ENCODE data around the gene ARHGEF39. TPM values are rescaled to one million over a fixed set of nuclear protein-coding genes. Genes with fewer than 3 reads are reported as not detected.
"Not testable (repeated sequence)": the region's sequence is repeated elsewhere in the genome, so short reads cannot be mapped to it uniquely, and the experiment has no call there.

Gene ARHGEF39
- total RNA-seq, 2 experiments from 2014 or later, result 17.2 to 17.3 TPM

- ChIA-PET POLR2A (interaction anchor here (1.0 kb wide), 1 partner anchor 20 kb away, joined by 5 read pairs; no protein-coding TSS in a partner anchor), CTCF (interaction anchor here (2.9 to 3.9 kb wide), 3 partner anchors 10 to 25 kb away, joined by 15 to 37 read pairs (median 21); no protein-coding TSS in a partner anchor)
- Mint-ChIP-seq H3K27ac (peak overlapping the region; percentile 85), H3K4me1 (ENCODE audit: low read depth) (peaks cover 65% of the 10 kb centered on the region), H3K36me3 (ENCODE audit: low read depth) (peaks cover 30% of the 10 kb centered on the region)
- DNase-seq; H3K4me3 Mint-ChIP-seq; ATAC-seq; H3K9me3 Mint-ChIP-seq (ENCODE audit: insufficient read depth); H3K27me3 Mint-ChIP-seq (ENCODE audit: low read depth): not testable (repeated sequence)
Observed at GRCh38 chr9:35637427-35637955, 27.5 kb downstream of the ARHGEF39 start.

- ATAC-seq; H3K9me3 Mint-ChIP-seq (ENCODE audit: insufficient read depth); H3K4me3 Mint-ChIP-seq; POLR2A ChIA-PET; H3K27me3 Mint-ChIP-seq (ENCODE audit: low read depth); DNase-seq: not testable (repeated sequence)
- Mint-ChIP-seq H3K36me3 (ENCODE audit: low read depth) (peaks cover 29% of the 10 kb centered on the region), H3K27ac (peak overlapping the region; percentile 14), H3K4me1 (ENCODE audit: low read depth) (peaks cover 62% of the 10 kb centered on the region)
- CTCF ChIA-PET, result interaction anchor here (1.6 to 2.3 kb wide), 2 partner anchors 10 to 17 kb away, joined by 9 to 10 read pairs; no protein-coding TSS in a partner anchor
Observed at GRCh38 chr9:35636877-35637246, 28.1 kb downstream of the ARHGEF39 start.

- ChIA-PET POLR2A (interaction anchor here (1.3 kb wide), 1 partner anchor 17 kb away, joined by 3 read pairs; no protein-coding TSS in a partner anchor), CTCF (interaction anchor here (1.3 to 2.3 kb wide), 3 partner anchors 11 to 25 kb away, joined by 6 to 10 read pairs (median 9); no protein-coding TSS in a partner anchor)
- peaks cover 56% of the 10 kb centered on the region for H3K4me1 Mint-ChIP-seq (ENCODE audit: low read depth)
- ATAC-seq (no peak), DNase-seq (no peak)
- H3K4me3 Mint-ChIP-seq, result no peak overlapping the region
- no peaks in the 10 kb centered on the region for H3K27me3 Mint-ChIP-seq (ENCODE audit: low read depth)
- H3K9me3 Mint-ChIP-seq (ENCODE audit: insufficient read depth), result no peaks in the 10 kb centered on the region
- H3K27ac Mint-ChIP-seq, result no peak overlapping the region
- peaks cover 24% of the 10 kb centered on the region for H3K36me3 Mint-ChIP-seq (ENCODE audit: low read depth)
Observed at GRCh38 chr9:35636135-35636876, 28.7 kb downstream of the ARHGEF39 start.

GRCh38 chr9:35635730-35636129 lies 29.3 kb downstream of the ARHGEF39 start:
- ChIA-PET POLR2A (interaction anchor here (1.3 kb wide), 1 partner anchor 17 kb away, joined by 3 read pairs; no protein-coding TSS in a partner anchor), CTCF (interaction anchor here (0.9 to 2.3 kb wide), 4 partner anchors 11 to 24 kb away, joined by 4 to 10 read pairs (median 8); partner anchors contain the start of genes CCDC107 and RMRP)
- peaks cover 18% of the 10 kb centered on the region for H3K36me3 Mint-ChIP-seq (ENCODE audit: low read depth)
- no peak for DNase-seq
- H3K27ac Mint-ChIP-seq, result no peak overlapping the region
- no peaks in the 10 kb centered on the region for H3K27me3 Mint-ChIP-seq (ENCODE audit: low read depth)
- H3K4me1 Mint-ChIP-seq (ENCODE audit: low read depth), result peaks cover 50% of the 10 kb centered on the region
- no peaks in the 10 kb centered on the region for H3K9me3 Mint-ChIP-seq (ENCODE audit: insufficient read depth)
- ATAC-seq, result no peak
- H3K4me3 Mint-ChIP-seq, result no peak overlapping the region

- Mint-ChIP-seq H3K36me3 (ENCODE audit: low read depth) (no peaks in the 10 kb centered on the region), H3K27me3 (ENCODE audit: low read depth) (no peaks in the 10 kb centered on the region), H3K4me3 (no peak overlapping the region), H3K9me3 (ENCODE audit: insufficient read depth) (no peaks in the 10 kb centered on the region), H3K4me1 (ENCODE audit: low read depth) (peaks cover 16% of the 10 kb centered on the region), H3K27ac (no peak overlapping the region)
- ChIA-PET CTCF (interaction anchor here (1.0 to 8.2 kb wide), 7 partner anchors 10 to 29 kb away, joined by 3 to 33 read pairs (median 11); partner anchors contain the start of genes CCDC107 and RMRP), POLR2A (no interaction called here)
- DNase-seq (no peak), ATAC-seq (peak; percentile 47)
Observed at GRCh38 chr9:35629597-35629996, 35.4 kb downstream of the ARHGEF39 start.

GRCh38 chr9:35628389-35628991 lies 36.5 kb downstream of the ARHGEF39 start:
- Mint-ChIP-seq H3K4me1 (ENCODE audit: low read depth) (peaks cover 16% of the 10 kb centered on the region), H3K4me3 (no peak overlapping the region), H3K36me3 (ENCODE audit: low read depth) (no peaks in the 10 kb centered on the region), H3K27ac (no peak overlapping the region), H3K9me3 (ENCODE audit: insufficient read depth) (no peaks in the 10 kb centered on the region), H3K27me3 (ENCODE audit: low read depth) (no peaks in the 10 kb centered on the region)
- CTCF ChIA-PET, result interaction anchor here (1.0 to 8.2 kb wide), 7 partner anchors 9 to 107 kb away, joined by 3 to 33 read pairs (median 11); partner anchors contain the start of genes CCDC107 and RMRP
- ATAC-seq (no peak), DNase-seq (no peak)
- POLR2A ChIA-PET, result no interaction called here

GRCh38 chr9:35627575-35627974 lies 37.4 kb downstream of the ARHGEF39 start:
- Mint-ChIP-seq H3K9me3 (ENCODE audit: insufficient read depth) (no peaks in the 10 kb centered on the region), H3K4me3 (no peak overlapping the region), H3K27ac (no peak overlapping the region), H3K36me3 (ENCODE audit: low read depth) (no peaks in the 10 kb centered on the region), H3K27me3 (ENCODE audit: low read depth) (no peaks in the 10 kb centered on the region), H3K4me1 (ENCODE audit: low read depth) (peaks cover 16% of the 10 kb centered on the region)
- ATAC-seq, result no peak
- CTCF ChIA-PET, result interaction anchor here (8.2 kb wide), 1 partner anchor 19 kb away, joined by 33 read pairs; no protein-coding TSS in a partner anchor
- DNase-seq, result no peak
- POLR2A ChIA-PET, result no interaction called here

- no peaks in the 10 kb centered on the region for H3K27me3 Mint-ChIP-seq (ENCODE audit: low read depth)
- ChIA-PET POLR2A (interaction anchor here (0.6 to 8.8 kb wide), 11 partner anchors 15 to 192 kb away, joined by 3 to 122 read pairs (median 4); partner anchors contain the start of genes ARHGEF39, CCDC107, GBA2 and RGP1), CTCF (interaction anchor here (0.8 to 11.8 kb wide), 16 partner anchors 9 to 170 kb away, joined by 3 to 272 read pairs (median 10); partner anchors contain the start of genes ARHGEF39, CCDC107, RMRP and SIT1)
- H3K9me3 Mint-ChIP-seq (ENCODE audit: insufficient read depth), result no peaks in the 10 kb centered on the region
- DNase-seq (no peak), ATAC-seq (peak; percentile 37)
- H3K4me3 Mint-ChIP-seq, result peak overlapping the region; percentile 79
- peaks cover 66% of the 10 kb centered on the region for H3K4me1 Mint-ChIP-seq (ENCODE audit: low read depth)
- peaks cover 2% of the 10 kb centered on the region for H3K36me3 Mint-ChIP-seq (ENCODE audit: low read depth)
- H3K27ac Mint-ChIP-seq, result peak overlapping the region; percentile 92
Observed at GRCh38 chr9:35619800-35620158, 45.2 kb downstream of the ARHGEF39 start.

GRCh38 chr9:35618854-35619799 lies 45.9 kb downstream of the ARHGEF39 start:
- ATAC-seq (peak; percentile 71), DNase-seq (peak; percentile 89)
- peak overlapping the region; percentile 92 for H3K27ac Mint-ChIP-seq
- H3K27me3 Mint-ChIP-seq (ENCODE audit: low read depth), result no peaks in the 10 kb centered on the region
- ChIA-PET POLR2A (interaction anchor here (0.6 to 8.8 kb wide), 12 partner anchors 14 to 193 kb away, joined by 3 to 122 read pairs (median 4); partner anchors contain the start of genes ARHGEF39, CCDC107, GBA2 and RGP1), CTCF (interaction anchor here (0.8 to 11.8 kb wide), 14 partner anchors 8 to 171 kb away, joined by 3 to 272 read pairs (median 10); partner anchors contain the start of genes ARHGEF39, CCDC107, RMRP and SIT1)
- peak overlapping the region; percentile 79 for H3K4me3 Mint-ChIP-seq
- peaks cover 4% of the 10 kb centered on the region for H3K36me3 Mint-ChIP-seq (ENCODE audit: low read depth)
- no peaks in the 10 kb centered on the region for H3K9me3 Mint-ChIP-seq (ENCODE audit: insufficient read depth)
- H3K4me1 Mint-ChIP-seq (ENCODE audit: low read depth), result peaks cover 66% of the 10 kb centered on the region

GRCh38 chr9:35618325-35618727 lies 46.7 kb downstream of the ARHGEF39 start, which contains the start of gene CD72:
CD72 (minus strand) TSS chr9:35618413; CDS start chr9:35618303, 110 bp downstream.
- ChIA-PET POLR2A (interaction anchor here (1.0 to 8.8 kb wide), 3 partner anchors 15 to 30 kb away, joined by 3 to 122 read pairs (median 4); partner anchors contain the start of gene SIT1), CTCF (interaction anchor here (1.2 to 11.8 kb wide), 8 partner anchors 10 to 109 kb away, joined by 3 to 272 read pairs (median 25); partner anchors contain the start of genes ARHGEF39, CCDC107, RMRP and SIT1)
- peaks cover 4% of the 10 kb centered on the region for H3K36me3 Mint-ChIP-seq (ENCODE audit: low read depth)
- no peaks in the 10 kb centered on the region for H3K27me3 Mint-ChIP-seq (ENCODE audit: low read depth)
- no peak for ATAC-seq
- H3K9me3 Mint-ChIP-seq (ENCODE audit: insufficient read depth), result no peaks in the 10 kb centered on the region
- H3K27ac Mint-ChIP-seq, result peak within 1 kb of the TSS; percentile 92
- peaks cover 66% of the 10 kb centered on the region for H3K4me1 Mint-ChIP-seq (ENCODE audit: low read depth)
- no peak for DNase-seq
- peak within 1 kb of the TSS; percentile 79 for H3K4me3 Mint-ChIP-seq
